Activated T-cell treated with anti-CD3 and anti-CD28 coated beads, Interleukin-2, amount 50 U/mL, for 48 hours (primary cell): ENCODE measurements around the gene ADGRB3.
A peak's percentile ranks its signal among the peaks of the same experiment; 100 is the strongest.
"Not testable (repeated sequence)": the region's sequence is repeated elsewhere in the genome, so short reads cannot be mapped to it uniquely, and the experiment has no call there.

Experiments
- DNase-seq, 2 experiments: peaks; one replicate each; pipeline ENCODE4 v3.0.0-alpha.2; 2020

ADGRB3 gene

GRCh38 chr6:68967549-68968300 is 332.6 kb downstream of the ADGRB3 start:
- DNase-seq: peak; percentile 60 to 61

GRCh38 chr6:68968301-68968649 is 333.2 kb downstream of the ADGRB3 start:
- DNase-seq: no peak

- no peak for DNase-seq
Measured at GRCh38 chr6:68973066-68973465, 338.0 kb downstream of the ADGRB3 start.

- no peak for DNase-seq
Measured at GRCh38 chr6:68975064-68975463, 340.0 kb downstream of the ADGRB3 start.

- no peak for DNase-seq
Measured at GRCh38 chr6:68975816-68976215, 340.7 kb downstream of the ADGRB3 start.

- DNase-seq: no peak
Measured at GRCh38 chr6:68976260-68976659, 341.2 kb downstream of the ADGRB3 start.

- DNase-seq: no peak
Measured at GRCh38 chr6:68978411-68978810, 343.3 kb downstream of the ADGRB3 start.

GRCh38 chr6:68981668-68982067 is 346.6 kb downstream of the ADGRB3 start:
- DNase-seq: not testable (repeated sequence)

- DNase-seq: no peak
Measured at GRCh38 chr6:68988698-68989097, 353.6 kb downstream of the ADGRB3 start.

GRCh38 chr6:68990317-68990716 is 355.2 kb downstream of the ADGRB3 start:
- DNase-seq: no peak

- DNase-seq: no peak
Measured at GRCh38 chr6:68993911-68994310, 358.8 kb downstream of the ADGRB3 start.

GRCh38 chr6:68994521-68994920 is 359.4 kb downstream of the ADGRB3 start:
- no peak for DNase-seq

GRCh38 chr6:69005199-69005598 is 370.1 kb downstream of the ADGRB3 start:
- DNase-seq: no peak

- no peak for DNase-seq
Measured at GRCh38 chr6:69007781-69008180, 372.7 kb downstream of the ADGRB3 start.

- DNase-seq: no peak
Measured at GRCh38 chr6:69012211-69012610, 377.1 kb downstream of the ADGRB3 start.

GRCh38 chr6:69012876-69013275 is 377.8 kb downstream of the ADGRB3 start:
- DNase-seq: no peak

GRCh38 chr6:69018906-69019305 is 383.8 kb downstream of the ADGRB3 start:
- no peak for DNase-seq

GRCh38 chr6:69019832-69020231 is 384.8 kb downstream of the ADGRB3 start:
- DNase-seq: no peak

GRCh38 chr6:69022993-69023392 is 387.9 kb downstream of the ADGRB3 start:
- no peak for DNase-seq

- DNase-seq: no peak
Measured at GRCh38 chr6:69026243-69026642, 391.2 kb downstream of the ADGRB3 start.

GRCh38 chr6:69026715-69027114 is 391.6 kb downstream of the ADGRB3 start:
- no peak for DNase-seq

- DNase-seq: no peak
Measured at GRCh38 chr6:69027861-69028260, 392.8 kb downstream of the ADGRB3 start.

GRCh38 chr6:69038841-69039240 is 403.8 kb downstream of the ADGRB3 start:
- no peak for DNase-seq

GRCh38 chr6:69042297-69042696 is 407.2 kb downstream of the ADGRB3 start:
- no peak for DNase-seq

GRCh38 chr6:69044534-69044933 is 409.5 kb downstream of the ADGRB3 start:
- no peak for DNase-seq
